NB4 (cell line): ENCODE data around the gene CAMKK1.

Source experiments
- CTCF ChIP-seq: IDR thresholded peaks from one replicate; pipeline ENCODE4 v1.5.1; 2012; ENCODE audit warnings: low read depth, low read length
- MAX ChIP-seq: IDR thresholded peaks from 2 replicates; pipeline ENCODE4 v1.6.1; 2011; ENCODE audit warnings: low read depth, low read length
- POLR2A ChIP-seq: IDR thresholded peaks from 2 replicates; pipeline ENCODE4 v1.6.1; 2011; ENCODE audit warnings: mild to moderate bottlenecking; ENCODE audit not compliant: insufficient read length; ENCODE audit errors: extremely low read depth

- TF ChIP-seq CTCF (no peak), POLR2A (no peak), MAX (no peak)
Measured at GRCh38 chr17:3896968-3897235, 4.0 kb upstream of the CAMKK1 start.
